OCI-LY3 (cell line): ENCODE results near the gene FAM53B.
A peak's percentile ranks its signal among the peaks of the same experiment; 100 is the strongest.

Source experiments
- H2AFZ ChIP-seq: fragments of 200-600, 300-600 bp; shearing (Covaris generic); 2 replicates; pipeline ENCODE4 v1.6.0; 2014; ENCODE audit warnings: antibody characterized with exemption, low read depth, low read length
- H3K27ac ChIP-seq: fragments of 200-600, 300-600 bp; sonication (generic); 2 replicates; pipeline ENCODE4 v1.5.1; 2014; ENCODE audit warnings: mild to moderate bottlenecking, low read length, moderate library complexity, mixed read lengths
- H3K27me3 ChIP-seq: fragments of 200-600, 300-600 bp; sonication (generic); 2 replicates; pipeline ENCODE4 v1.6.1; 2014; ENCODE audit warnings: low read depth, low read length, mixed read lengths
- H3K36me3 ChIP-seq: fragments of 200-600, 300-600 bp; sonication (generic); replicated peaks from 2 replicates; pipeline ENCODE3; 2014; ENCODE audit warnings: low read depth, low read length, mixed read lengths
- H3K4me1 ChIP-seq: fragments of 300-600, 200-600 bp; sonication (generic); 2 replicates; pipeline ENCODE4 v1.6.1; 2014; ENCODE audit warnings: low read length, mixed read lengths
- H3K4me2 ChIP-seq: fragments of 200-600, 300-600 bp; sonication (generic); 2 replicates; pipeline ENCODE4 v1.6.1; 2014; ENCODE audit warnings: low read length, mixed read lengths
- H3K4me3 ChIP-seq: fragments of 300-600, 200-600 bp; sonication (generic); 2 replicates; pipeline ENCODE4 v1.5.1; 2014; ENCODE audit warnings: antibody characterized with exemption, mild to moderate bottlenecking, low read length, moderate library complexity
- H3K79me2 ChIP-seq: fragments of 300-600, 200-600 bp; shearing (Covaris generic); 2 replicates; pipeline ENCODE4 v1.6.1; 2014; ENCODE audit warnings: mild to moderate bottlenecking, low read length, mixed read lengths
- H3K9ac ChIP-seq: fragments of 300-600, 200-600 bp; shearing (Covaris generic); 2 replicates; pipeline ENCODE4 v1.6.0; 2014; ENCODE audit warnings: mild to moderate bottlenecking, low read length, moderate library complexity
- H3K9me3 ChIP-seq: fragments of 200-600, 300-600 bp; shearing (Covaris generic); 2 replicates; pipeline ENCODE4 v1.6.1; 2014; ENCODE audit warnings: low read length, mixed read lengths; ENCODE audit not compliant: insufficient read depth
- H4K20me1 ChIP-seq: fragments of 200-600, 300-600 bp; sonication (generic); 2 replicates; pipeline ENCODE4 v1.6.1; 2016; ENCODE audit warnings: low read length, mixed read lengths; ENCODE audit not compliant: insufficient read depth
- CTCF ChIP-seq: fragments of 200-600, 300-600 bp; sonication (generic); IDR thresholded peaks from 2 replicates; pipeline ENCODE4 v1.5.1; 2014; ENCODE audit warnings: antibody characterized with exemption, low read length, low read depth
- EZH2phosphoT487 ChIP-seq: fragments of 200-600 bp; shearing (Covaris generic); IDR thresholded peaks from 2 replicates; pipeline ENCODE4 v1.6.1; 2018; ENCODE audit warnings: antibody characterized with exemption, mixed run types, low read depth

The FAM53B gene

DNA sequence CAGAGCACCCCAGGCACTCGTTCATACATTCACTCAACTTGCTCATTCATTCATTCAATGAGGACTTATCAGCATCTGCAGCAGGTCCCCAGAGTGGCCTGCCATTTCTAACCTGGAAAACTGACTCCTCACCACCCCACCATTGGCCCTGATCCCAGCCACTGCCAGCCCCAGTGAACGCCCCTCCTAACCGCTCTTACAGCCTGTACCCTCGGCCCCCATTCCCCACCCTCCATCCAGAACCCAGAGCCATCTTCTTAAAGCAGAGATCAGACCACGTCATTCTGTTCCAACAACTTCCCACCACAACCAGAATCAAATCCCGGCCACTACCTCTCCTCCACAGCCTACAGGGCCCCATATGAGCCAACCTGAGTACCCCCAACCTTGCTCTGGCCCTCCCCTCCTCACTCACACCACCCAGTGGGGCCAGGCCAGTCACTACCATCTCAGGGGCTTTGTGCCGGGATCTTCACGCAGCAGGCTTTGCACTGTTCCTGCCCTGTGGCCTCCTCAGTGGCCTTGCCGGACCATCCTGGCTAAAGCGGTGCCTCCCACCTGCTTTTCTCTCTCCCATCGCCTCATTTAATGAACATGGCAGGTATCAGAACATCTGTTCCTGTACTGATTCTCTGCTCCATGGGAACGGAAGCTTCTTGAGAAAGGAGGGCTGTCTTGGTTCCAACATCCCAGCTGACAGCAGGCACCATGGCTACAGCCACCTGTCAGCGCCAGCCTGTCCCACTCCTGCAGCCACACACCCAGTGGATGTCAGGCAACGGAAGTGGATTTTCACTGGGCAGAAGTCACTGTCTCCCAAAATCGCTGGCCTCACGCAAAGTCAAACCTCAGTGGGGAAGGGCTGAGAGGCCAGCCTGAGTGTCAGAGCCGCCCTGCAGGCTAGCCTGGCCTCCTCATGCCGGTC, 45.4 kb downstream of the FAM53B start:
- peaks cover 33% of the 10 kb centered on the region for H3K36me3 ChIP-seq
- H3K27ac ChIP-seq = no peak overlapping the region
- H2AFZ ChIP-seq = no peak overlapping the region
- H3K27me3 ChIP-seq = no peaks in the 10 kb centered on the region
- no peaks in the 10 kb centered on the region for H3K9me3 ChIP-seq
- H3K9ac ChIP-seq = peak overlapping the region; percentile 20; the same call in 1 of the 2 replicates
- peak overlapping the region; percentile 40 for H3K4me2 ChIP-seq
- H3K4me1 ChIP-seq = peaks cover 52% of the 10 kb centered on the region
- peaks cover 21% of the 10 kb centered on the region; the same call in 1 of the 2 replicates for H3K79me2 ChIP-seq
- H4K20me1 ChIP-seq = peaks cover 9% of the 10 kb centered on the region; the same call in 1 of the 2 replicates
- TF ChIP-seq CTCF (no peak), EZH2phosphoT487 (no peak)
- H3K4me3 ChIP-seq = no peak overlapping the region

DNA sequence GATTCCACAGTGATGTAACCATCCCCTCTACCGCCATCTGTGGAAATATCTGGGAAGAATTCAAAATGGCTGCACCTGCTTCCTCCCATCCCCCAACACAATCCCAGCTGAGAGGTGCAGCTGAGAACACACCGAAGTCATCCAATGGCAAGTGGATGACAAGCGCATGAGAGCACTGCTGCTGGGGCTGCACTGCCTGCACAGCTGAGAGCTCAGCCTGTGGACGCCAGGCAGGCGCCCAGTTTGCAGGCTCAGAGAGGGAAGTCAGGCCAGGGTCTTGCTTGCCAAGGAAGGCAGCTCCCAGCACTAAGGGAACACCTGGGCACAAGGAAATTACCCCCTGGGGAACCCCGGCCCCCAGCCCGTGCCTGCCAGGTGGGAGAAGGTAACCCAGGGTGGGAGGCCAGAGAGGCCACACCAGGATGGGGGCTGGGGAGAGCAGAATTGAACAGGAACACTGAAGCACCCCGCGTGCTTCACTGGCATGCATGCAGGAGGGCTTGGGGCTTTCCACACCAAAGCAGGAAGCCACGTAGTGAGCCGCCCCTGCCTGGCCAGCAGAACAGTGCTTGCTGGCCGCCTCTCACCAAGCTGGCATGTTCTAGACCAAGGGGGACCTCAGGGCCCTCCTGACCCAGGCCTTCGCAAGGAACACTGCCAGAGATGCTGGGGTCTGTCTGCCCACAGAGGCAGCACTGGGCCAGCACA, 46.2 kb downstream of the FAM53B start:
- Histone ChIP-seq H3K4me3 (no peak overlapping the region), H3K79me2 (peaks cover 21% of the 10 kb centered on the region; the same call in 1 of the 2 replicates), H3K9me3 (no peaks in the 10 kb centered on the region), H3K36me3 (peaks cover 30% of the 10 kb centered on the region), H3K27ac (no peak overlapping the region), H4K20me1 (peaks cover 8% of the 10 kb centered on the region; the same call in 1 of the 2 replicates), H3K9ac (peak overlapping the region; percentile 20; the same call in 1 of the 2 replicates), H2AFZ (no peak overlapping the region), H3K4me1 (peaks cover 58% of the 10 kb centered on the region), H3K27me3 (no peaks in the 10 kb centered on the region), H3K4me2 (peak overlapping the region; percentile 40)
- TF ChIP-seq CTCF (no peak), EZH2phosphoT487 (no peak)

- TF ChIP-seq CTCF (no peak), EZH2phosphoT487 (no peak)
- no peak overlapping the region for H3K4me3 ChIP-seq
- no peak overlapping the region for H3K27ac ChIP-seq
- H3K27me3 ChIP-seq = no peaks in the 10 kb centered on the region
- no peaks in the 10 kb centered on the region for H3K9me3 ChIP-seq
- peak overlapping the region; percentile 77; the same call in 1 of the 2 replicates for H3K4me2 ChIP-seq
- H2AFZ ChIP-seq = no peak overlapping the region
- H3K9ac ChIP-seq = no peak overlapping the region
- peaks cover 21% of the 10 kb centered on the region; the same call in 1 of the 2 replicates for H3K79me2 ChIP-seq
- H4K20me1 ChIP-seq = peaks cover 8% of the 10 kb centered on the region; the same call in 1 of the 2 replicates
- H3K4me1 ChIP-seq = peaks cover 58% of the 10 kb centered on the region
- peaks cover 30% of the 10 kb centered on the region for H3K36me3 ChIP-seq
Observed at GRCh38 chr10:124697443-124697836, 46.7 kb downstream of the FAM53B start.
